HS-5 (cell line): ENCODE data around the gene SPDYE17.
"Not testable (repeated sequence)": the region's sequence is repeated elsewhere in the genome, so short reads cannot be mapped to it uniquely, and the experiment has no call there.

Experiments
- DNase-seq: peaks from one replicate; pipeline ENCODE4 v3.0.0-alpha.2; 2012; ENCODE audit warnings: low read depth

Gene SPDYE17

DNA sequence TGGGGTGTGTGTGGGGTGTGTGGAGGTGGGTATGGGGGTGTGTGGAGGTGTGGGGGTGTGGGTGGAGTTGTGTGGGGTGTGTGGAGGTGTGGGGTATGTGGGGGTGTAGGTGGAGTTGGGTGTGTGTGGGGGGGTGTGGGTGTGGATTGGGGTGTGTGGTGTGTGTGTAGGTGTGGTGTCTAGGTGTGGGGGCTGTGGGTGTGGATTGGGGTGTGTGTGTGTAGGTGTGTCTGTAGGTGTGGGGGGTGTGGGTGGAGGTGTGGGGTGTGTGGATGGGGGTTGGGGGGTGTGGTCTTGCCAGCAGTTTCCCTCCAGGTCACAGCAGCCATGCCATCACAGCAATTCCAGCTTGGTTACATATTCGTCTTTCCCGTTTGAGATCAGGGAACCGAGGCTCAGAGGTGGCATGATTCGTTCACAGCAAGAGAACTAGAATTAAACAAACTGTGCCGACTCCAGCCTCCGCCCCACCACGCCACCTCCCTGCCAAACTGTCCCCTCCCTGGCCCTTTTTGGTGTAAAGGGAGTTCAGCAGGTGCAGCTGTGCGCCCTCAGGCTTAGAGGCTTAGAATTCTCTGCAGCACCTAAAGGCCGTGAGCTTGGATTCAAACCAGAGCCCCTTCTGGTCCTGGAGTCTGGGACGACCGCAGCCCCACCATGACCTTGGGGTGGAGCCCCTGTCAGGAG, 33.3 kb downstream of the SPDYE17 start:
- DNase-seq, result not testable (repeated sequence)

DNA sequence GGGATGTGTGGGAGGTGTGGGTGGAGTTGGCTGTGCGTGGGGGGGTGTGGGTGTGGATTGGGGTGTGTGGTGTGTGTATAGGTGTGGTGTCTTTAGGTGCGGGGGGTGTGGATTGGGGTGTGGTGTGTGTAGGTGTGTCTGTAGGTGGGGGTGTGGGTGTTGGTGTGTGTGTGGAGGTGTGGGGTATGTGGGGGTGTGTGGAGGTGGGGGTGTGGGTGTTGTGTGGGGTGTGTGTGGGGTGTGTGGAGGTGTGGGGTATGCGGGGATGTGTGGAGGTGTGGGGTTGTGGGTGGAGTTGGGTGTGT, 33.9 kb downstream of the SPDYE17 start:
- no peak for DNase-seq

DNA sequence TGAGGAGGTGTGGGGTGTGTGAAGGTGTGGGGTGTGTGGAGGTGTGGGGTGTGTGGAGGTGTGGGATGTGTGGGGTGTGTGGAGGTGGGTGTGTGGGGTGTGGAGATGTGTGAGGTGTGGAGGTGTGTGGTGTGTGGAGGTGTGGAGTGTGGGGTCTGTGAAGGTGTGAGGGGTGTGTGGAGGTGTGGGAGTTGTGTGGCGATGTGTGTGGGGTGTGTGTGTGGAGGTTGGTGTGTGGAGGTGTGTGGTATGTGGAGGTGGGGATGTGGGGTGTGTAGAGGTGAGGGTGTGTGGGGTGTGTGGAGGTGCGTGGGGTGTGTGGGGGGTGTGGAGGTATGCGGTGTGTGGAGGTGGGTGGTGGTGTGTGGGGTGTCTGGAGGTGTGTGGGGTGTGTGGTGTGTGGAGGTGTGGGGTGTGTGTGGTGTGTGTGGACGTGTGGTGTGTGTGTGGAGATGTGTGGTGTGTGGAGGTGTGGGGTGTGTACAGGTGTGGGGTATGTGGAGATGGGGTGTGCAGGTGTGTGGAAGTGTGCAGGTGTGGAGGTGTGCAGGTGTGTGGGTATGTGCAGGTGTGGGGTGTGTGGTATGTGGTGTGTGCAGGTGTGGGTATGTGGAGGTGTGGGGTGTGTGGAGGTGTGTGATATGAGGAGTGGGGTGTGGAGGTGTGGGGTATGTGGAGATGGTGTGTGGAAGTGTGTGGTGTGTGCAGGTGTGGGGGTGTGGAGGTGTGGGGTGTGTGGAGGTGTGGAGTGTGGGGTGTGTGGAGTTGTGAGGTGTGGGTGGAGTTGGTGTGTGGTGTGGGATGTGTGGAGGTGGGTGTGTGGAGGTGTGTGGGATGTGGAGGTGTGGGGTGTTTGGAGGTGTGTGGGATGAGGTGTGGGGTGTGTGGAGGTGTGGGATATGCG, 34.5 kb downstream of the SPDYE17 start:
- no peak for DNase-seq

DNA sequence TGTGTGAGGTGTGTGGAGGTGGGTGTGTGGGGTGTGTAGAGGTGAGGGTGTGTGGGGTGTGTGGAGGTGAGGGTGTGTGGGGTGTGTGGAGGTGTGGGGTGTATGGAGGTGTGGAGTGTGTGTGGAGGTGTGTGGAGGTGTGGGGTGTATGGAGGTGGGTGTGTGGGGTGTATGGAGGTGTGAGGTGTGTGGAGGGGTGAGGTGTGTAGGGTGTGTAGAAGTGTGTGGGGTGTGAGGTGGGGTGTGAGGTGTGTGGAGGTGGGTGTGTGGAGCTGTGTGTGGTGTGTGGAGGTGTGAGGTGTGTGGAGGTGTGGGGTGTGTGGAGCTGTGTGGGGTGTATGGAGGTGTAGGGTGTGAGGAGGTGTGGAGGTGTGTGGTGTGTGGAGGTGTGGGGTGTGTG, 35.2 kb downstream of the SPDYE17 start:
- not testable (repeated sequence) for DNase-seq

DNA sequence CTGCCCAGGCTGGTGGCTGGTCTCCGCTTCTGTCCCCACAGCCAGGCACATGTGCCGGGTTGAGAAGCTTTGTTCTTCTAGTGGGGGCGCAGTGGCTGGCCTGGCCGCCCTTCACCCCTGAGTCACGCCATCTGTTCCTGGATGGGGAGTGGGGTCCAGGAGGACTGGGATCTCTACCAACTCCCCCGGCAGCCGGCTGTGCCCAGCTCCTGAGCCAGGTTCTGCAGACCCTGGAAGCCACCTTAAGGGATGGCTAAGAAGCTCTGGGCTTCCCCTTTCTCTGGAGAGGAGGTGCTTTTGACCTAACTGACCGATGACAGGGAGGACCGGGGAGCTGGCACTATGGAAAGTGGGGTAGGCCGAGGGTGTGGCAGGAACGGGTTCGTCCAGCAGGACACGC, 37.9 kb downstream of the SPDYE17 start:
- DNase-seq, result not testable (repeated sequence)

DNA sequence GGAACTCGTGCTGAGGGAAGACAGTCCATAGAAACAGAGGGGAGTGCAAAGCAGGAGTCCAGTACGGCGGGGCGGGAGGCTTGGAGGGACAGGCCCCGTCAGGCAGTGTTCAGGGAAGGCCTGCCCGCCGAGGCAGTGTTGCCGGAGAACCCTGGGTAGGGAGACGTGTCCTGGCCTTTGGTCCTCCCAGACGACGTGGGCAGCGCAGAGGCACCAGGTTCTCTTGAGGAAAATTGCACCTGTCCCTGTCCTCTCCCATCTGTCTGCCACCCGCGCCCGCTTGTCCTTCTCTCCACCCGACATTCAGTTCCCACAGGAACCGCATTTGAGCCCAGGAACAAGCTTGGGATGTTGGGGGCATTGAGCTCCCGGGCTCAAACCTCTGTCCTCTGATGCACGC, 38.3 kb downstream of the SPDYE17 start:
- DNase-seq, result not testable (repeated sequence)

DNA sequence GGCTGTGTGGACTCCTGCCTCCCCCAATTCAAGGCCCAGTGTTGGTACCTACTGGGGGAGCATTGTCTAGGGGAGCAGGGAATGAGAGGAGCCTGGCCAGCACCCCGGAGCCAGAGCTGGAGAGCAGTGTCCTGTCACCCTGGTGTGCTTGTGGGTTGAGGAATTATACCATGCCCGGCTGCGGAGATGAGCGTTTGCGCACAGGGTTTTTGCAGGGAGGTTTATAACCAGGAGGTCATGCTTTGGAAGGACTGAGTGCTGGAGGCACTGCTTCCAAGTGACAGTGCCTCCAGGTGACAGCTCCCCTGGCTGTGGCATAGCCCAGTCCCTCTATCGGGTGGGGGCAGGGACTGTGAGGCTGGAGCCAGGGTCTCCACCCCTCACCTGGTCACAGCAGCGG, 39.3 kb downstream of the SPDYE17 start:
- DNase-seq, result not testable (repeated sequence)

DNA sequence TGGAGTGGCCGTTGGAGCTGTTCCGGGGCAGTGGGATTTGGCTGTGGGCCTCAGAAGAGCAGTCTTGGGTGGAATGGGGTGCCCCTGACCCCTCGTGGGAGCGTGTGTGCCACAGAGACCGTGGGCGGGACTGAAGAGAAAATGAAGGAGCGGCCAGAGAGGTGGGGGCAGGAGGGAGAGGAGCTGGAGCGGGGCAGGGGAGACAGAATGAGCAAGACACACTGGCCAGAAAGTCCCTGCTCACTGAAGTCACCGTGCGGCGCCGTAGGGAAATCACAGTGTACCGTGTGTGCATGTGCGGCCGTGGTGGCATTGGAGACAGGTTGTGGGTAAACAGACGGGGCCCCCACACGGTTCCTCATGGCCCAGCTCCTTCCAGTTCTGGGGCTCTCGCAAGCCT, 40.0 kb downstream of the SPDYE17 start:
- DNase-seq, result not testable (repeated sequence)

DNA sequence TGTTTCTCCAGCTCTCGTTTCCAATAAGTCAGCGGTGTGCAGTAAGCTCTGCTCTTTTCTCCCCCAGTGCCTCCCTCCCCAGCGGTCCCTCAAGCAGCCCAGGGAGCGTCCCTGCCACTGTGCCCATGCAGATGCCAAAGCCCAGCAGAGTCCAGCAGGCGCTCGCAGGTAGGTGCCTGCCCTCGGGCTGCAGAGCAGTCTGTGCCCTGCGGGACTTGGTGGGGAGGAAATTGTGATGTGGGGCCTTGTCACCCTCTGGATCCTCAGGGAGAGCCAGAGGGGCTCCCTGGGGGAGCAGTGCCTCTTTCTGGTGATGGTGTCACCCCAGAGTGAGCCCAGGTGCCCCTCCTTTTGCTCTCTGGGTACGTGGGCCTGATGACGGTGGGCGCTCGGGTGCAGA, 42.0 kb downstream of the SPDYE17 start:
- not testable (repeated sequence) for DNase-seq

DNA sequence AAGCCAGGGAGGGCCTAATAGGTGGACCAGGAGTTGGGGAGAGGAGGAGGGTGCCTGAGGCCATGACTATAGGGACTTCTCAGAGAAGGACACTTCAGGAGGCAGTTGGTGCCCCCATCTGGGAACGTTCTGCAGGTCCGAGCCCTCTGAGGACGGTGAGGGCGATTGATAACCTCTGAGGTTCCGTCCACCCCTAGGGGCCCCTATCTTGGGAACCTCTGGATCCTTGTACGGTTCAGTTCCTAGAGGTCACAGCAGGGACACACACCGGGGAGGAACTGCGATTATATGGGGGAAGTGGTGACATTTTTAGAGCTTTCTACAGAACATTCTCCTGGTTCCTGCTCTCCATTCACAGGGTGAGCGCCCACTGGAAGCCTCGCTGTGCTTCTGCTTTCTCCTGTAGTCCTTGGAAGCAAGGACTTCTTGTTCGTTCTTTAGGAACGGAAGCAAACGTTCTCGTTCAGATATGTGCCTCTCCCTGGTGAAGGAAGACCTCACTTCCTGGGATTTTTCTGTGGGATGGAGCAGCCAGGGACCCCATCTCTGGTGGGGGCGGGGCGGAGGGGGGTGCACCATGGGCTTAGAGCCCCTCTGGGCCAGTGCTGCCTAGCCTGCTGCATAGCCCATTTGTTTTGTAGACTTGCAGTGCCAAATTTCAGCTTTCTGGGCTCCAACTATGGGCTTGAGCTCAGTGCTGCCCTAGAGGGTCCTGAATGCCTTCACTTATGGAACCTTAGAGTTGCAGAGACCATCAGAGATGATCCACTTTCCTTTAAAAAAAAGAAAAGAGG, 46.0 kb downstream of the SPDYE17 start:
- not testable (repeated sequence) for DNase-seq

DNA sequence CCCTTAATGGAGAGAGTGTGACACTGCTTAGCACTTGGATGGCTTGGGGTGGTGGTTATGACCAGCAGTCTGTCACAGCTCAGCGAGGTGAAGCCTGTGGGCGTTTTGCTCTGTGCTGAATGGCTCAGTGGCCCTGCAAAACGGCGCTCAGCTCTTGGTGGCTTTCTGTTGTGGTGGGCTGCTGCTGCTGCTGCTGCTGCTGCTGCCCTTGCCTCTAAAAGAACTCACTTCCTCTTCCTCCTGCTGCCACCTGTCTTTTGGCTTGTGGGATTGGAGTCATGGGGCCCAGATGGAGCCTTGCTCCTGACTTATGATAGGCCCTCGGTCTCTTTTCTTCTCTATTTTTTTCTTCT, 47.4 kb downstream of the SPDYE17 start:
- DNase-seq, result not testable (repeated sequence)

DNA sequence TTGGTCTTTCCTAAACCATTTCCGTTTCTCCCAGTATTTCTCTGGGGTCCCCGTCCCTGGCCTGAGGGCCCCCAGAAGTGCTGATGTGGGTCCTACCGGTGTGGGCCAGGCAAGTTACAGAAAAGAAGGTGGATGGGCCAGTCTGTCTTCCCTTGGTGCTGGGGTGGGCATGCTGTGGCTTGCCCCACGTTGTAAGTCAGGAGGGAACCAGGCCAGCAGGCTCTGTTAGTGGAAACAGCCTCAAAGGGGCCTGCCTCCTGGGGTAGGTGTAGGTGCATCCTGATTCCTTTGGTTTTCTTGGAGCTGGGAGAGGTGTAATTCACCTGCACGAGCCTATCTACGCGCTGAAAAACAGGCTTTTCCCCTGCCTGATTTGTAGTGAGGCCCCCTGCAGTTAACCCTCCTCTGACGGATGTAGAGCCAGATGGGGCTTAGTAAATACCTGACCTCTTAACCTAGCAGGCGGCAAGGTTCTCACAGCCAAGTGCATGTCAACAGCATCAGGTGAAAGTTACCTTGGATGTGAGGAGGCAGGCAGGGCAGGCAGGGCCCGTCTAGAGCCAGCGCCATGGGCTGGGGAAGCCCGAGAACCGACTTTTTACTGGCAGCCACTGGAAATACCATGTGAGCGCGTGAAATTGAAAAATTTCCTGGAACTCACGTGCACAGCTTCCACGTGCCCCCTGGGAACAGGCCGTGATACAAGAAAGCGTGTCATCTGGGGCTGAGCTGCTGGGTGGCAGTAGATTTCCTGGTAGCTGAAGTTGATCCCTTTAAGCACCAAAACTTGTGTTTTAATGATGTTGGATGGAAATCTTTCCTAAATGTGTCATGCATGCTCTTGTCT, 48.0 kb downstream of the SPDYE17 start:
- not testable (repeated sequence) for DNase-seq

DNA sequence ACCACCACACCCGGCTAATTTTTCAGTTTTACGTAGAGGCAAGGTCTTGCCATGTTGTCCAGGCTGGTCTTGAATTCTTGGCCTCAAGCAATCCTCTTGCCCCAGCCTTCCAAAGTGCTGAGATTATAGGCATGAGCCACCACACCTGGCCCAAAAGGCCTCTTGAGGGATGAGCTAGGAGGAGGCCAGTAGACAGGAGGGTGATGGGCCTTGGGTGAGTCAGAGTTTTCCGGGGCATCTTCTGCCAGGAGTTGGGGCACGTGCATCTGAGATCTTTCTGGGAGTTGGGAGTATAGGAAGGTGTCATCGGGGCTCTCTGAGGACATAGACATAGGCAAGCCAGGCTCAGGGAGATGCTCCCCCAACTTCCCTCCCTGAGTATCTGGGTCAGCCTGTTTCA, 48.8 kb downstream of the SPDYE17 start:
- DNase-seq, result not testable (repeated sequence)

DNA sequence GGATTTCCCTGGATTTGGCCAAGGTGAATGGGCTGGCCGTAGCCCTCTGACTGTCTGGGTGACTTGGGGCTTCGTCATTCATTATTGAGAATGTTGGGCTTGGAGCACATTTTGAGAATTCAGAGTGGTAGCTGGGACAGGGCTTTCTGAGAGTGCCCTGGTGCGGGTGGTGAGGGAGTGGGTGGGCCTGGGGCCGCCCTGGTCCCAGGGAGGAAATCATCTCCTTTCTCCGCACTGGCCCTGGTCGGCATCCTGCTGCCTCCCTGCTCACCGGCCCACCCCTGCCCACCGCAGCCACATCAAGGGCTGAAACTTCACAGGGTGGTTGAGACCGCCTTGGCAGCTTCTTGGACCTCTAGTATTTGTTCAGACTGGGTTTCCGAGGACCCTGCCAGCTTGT, 49.7 kb downstream of the SPDYE17 start:
- DNase-seq, result not testable (repeated sequence)

DNA sequence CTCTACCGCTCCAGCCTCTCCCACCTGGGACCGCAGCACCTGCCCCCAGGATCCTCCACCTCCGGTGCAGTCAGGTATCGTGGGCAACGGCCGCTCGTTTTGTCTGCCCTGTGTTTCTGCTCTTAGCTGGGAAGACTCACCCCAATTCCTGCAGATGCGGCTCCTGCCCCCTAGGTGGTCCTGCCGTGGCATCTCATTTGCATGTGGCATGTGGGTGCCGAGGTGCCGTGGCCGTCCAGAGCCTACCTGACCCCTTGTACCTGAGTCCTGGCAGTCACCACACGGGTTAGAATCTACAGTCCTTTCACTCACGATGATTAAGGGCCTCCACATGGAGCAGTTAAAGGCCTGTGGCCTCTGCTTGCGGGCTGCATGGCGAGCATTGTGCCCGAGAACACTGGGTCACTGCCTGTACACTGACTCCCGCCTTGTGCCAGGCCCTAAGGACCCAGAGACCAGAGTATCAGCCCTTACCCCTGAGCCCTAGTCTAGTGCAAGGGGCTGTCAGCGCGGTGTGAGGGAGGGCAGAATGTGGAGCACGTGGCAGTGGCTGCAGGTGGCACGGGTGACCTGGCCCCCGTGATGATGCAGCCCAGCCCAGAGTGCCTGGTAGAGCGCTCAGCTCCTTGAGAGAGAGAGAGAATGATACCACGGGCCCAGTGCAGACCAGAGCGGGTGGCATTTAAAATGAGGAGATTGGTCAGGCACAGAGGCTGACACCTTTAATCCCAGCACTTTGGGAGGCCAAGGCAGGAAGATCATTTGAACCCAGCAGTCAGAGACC, 50.8 kb downstream of the SPDYE17 start:
- DNase-seq, result not testable (repeated sequence)

DNA sequence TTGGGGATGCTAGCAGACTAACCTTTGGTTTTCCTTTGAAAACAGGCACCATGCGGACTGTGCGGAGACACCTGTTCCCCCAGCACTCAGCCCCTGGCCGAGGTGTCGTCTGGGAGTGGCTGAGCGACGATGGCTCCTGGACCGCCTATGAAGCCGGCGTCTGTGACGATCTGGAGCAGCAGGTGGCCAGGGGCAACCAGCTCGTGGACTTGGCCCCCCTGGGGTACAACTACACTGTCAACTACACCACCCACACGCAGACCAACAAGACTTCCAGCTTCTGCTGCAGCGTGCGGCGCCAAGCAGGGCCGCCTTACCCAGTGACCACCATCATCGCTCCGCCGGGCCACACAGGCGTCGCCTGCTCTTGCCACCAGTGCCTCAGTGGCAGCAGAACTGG, 51.6 kb downstream of the SPDYE17 start:
- DNase-seq, result not testable (repeated sequence)

DNA sequence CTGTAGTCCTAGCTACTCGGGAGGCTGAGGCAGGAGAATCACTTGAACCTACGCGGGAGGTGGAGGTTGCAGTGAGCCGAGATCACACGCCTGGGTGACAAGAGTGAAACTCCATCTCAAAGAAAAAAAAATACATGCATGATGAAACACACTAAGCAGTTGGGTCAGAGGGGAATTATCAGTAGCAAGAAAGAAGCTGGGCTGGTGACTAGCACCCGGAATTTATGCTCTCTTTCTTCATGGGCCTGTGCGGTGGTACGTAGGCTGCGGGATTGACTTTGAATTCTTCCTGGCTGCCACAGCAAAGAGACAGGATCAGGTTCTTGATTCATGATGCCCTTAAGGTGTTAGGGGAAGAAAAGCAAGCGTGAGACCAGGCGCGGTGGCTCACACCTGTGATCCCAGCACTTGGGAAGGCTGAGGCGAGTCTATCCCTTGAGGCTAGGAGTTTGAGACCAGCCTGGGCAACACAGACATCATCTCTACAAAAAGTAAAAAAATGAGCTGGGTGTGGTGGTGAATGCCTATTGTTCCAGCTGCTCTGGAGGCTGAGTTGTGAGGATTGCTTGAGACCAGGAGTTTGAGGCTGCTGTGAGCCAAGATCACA, 54.3 kb downstream of the SPDYE17 start:
- DNase-seq, result not testable (repeated sequence)

DNA sequence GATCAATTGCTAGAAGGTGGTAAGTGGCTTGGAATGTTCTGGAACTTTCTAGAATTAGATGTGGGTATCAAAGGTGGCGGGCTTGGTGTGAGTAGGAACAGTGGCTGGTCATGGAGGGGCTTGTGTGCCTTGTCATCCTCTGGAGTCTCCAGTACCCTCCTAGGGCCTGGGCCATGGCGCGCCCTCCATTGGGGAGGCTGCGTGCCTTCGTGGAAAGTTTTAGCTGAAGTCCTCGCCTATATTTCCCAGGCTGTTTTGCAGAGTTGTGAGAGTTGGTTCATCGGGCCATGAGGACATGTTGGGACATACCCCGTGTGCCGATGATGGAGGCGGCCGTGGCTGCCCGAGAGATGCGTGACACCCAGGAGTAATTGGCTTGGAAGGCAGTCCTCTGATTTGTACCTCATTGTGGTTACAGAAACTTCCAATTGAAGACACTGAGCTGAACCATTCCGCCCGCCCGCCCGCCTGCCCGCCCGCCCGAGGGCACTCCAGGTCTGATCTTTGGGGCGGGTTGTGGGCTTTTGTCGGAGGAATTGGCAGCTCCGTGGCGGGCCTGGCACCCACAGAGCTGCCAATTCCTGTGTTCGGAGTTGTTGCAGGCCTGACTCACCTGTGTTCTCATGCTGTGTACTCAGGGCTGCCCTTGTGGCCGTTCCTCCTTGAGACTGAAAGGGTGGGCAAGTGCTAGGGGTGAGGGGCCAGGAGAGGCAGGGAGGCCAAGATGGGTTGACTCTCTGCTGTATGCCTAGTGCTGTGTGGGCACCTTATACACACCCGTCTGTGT, 57.2 kb downstream of the SPDYE17 start:
- DNase-seq, result not testable (repeated sequence)

DNA sequence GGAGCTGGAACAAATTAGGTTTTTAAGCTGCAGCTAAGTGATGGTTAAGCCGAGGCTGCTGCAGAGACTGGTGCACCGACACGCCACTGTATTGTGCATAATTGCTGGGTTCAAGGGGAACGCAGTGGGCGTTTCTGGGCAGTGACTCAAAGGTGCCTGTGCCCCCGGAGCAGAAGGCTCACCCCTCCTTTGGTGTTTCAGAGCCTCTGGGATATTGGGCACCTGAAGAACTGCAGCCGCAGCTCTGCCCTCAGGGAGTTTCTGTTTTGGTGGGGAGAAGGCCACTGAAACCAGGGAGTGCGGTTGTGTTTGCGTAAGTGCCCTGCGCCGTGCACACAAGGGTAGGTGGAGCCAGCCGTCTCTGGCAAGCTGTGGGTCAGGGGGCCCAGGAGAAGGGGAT, 57.8 kb downstream of the SPDYE17 start:
- not testable (repeated sequence) for DNase-seq

DNA sequence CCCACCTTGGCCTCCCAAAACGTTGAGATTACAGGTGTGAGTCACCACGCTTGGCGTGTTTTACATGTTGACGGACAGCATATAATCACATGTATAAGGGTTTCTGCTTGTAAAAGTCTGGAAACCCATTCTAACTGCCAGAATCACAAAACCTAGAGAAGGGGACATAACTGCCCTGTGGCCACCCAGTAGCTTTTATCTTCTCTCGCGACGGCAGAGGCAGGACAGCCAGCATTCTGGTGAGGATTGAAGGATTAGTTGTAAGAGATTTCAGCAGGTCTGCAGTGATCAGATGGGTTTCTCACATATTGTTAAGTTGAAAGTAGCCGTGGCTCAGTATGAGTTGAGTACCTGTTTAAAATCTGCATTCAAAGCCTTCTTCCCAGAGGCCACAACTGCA, 59.8 kb downstream of the SPDYE17 start:
- not testable (repeated sequence) for DNase-seq
